Posterior cingulate gyrus (tissue), 11 donors: ENCODE measurements around the gene TAGLN3.

Experiments
- DNase-seq, 10 donors: peaks; one replicate each; pipeline versions ENCODE4 v3.0.0 to v3.0.0-alpha.2; 2020 to 2021; ENCODE audit warnings: mixed read lengths in 3 of 10
- intact Hi-C: fragments of 100-400 bp; cut with DNase I; formaldehyde crosslinking; loops from one replicate; pipeline ENCODE4 v1.15.1; 2023

Gene TAGLN3

GRCh38 chr3:111998636-111999483, at the start of gene TAGLN3:
Gene TAGLN3, plus strand, starts transcription at chr3:111998922. Its CDS starts 501 bp downstream, at chr3:111999423.
- intact Hi-C loops = no loop called here
- peak in 9 of 10 donors; percentile 40 to 95 (median 61) for DNase-seq

- intact Hi-C loops = no loop called here
- no peak for DNase-seq
These were observed 49.0 kb upstream of the TAGLN3 start for GRCh38 chr3:111949712-111950111.

- intact Hi-C loops = no loop called here
- DNase-seq = no peak
These were observed 47.7 kb upstream of the TAGLN3 start for GRCh38 chr3:111951032-111951431.

- intact Hi-C loops = no loop called here
- DNase-seq = no peak
These were observed 46.6 kb upstream of the TAGLN3 start for GRCh38 chr3:111952086-111952485.

- no peak for DNase-seq
- intact Hi-C loops = no loop called here
These were observed 45.8 kb upstream of the TAGLN3 start for GRCh38 chr3:111952866-111953450.

GRCh38 chr3:111954228-111954990, 44.3 kb upstream of the TAGLN3 start:
- no peak for DNase-seq
- intact Hi-C loops = no loop called here

- no peak for DNase-seq
- intact Hi-C loops = no loop called here
These were observed 42.8 kb upstream of the TAGLN3 start for GRCh38 chr3:111955876-111956275.

GRCh38 chr3:111956449-111956848, 42.3 kb upstream of the TAGLN3 start:
- no peak for DNase-seq
- intact Hi-C loops = no loop called here

- intact Hi-C loops = no loop called here
- DNase-seq = no peak
These were observed 41.6 kb upstream of the TAGLN3 start for GRCh38 chr3:111956995-111957734.

- intact Hi-C loops = no loop called here
- no peak for DNase-seq
These were observed 37.1 kb upstream of the TAGLN3 start for GRCh38 chr3:111961461-111962164.

- DNase-seq = no peak
- intact Hi-C loops = no loop called here
These were observed 35.3 kb upstream of the TAGLN3 start for GRCh38 chr3:111963424-111963823.

GRCh38 chr3:111965484-111965883, 33.2 kb upstream of the TAGLN3 start:
- DNase-seq = no peak

GRCh38 chr3:111967068-111967467, 31.7 kb upstream of the TAGLN3 start:
- intact Hi-C loops = loop anchor here (1.0 to 5.0 kb wide), 3 partner anchors 72 to 300 kb away; no protein-coding TSS in a partner anchor
- no peak for DNase-seq

More at GRCh38 chr3:111965484-111965883, 33.2 kb upstream of the TAGLN3 start:
- intact Hi-C loops = loop anchor here (5.0 kb wide), 1 partner anchor 298 kb away; no protein-coding TSS in a partner anchor

GRCh38 chr3:111967651-111968274, 31.0 kb upstream of the TAGLN3 start:
- peak; percentile 58 to 96 (median 84) for DNase-seq

GRCh38 chr3:111968319-111969054, 30.2 kb upstream of the TAGLN3 start:
- intact Hi-C loops = loop anchor here (5.0 kb wide), 1 partner anchor 301 kb away; no protein-coding TSS in a partner anchor
- DNase-seq = no peak

More at GRCh38 chr3:111967651-111968274, 31.0 kb upstream of the TAGLN3 start:
- intact Hi-C loops = loop anchor here (1.0 to 5.0 kb wide), 3 partner anchors 73 to 300 kb away; no protein-coding TSS in a partner anchor

GRCh38 chr3:111970376-111970775, 28.3 kb upstream of the TAGLN3 start:
- intact Hi-C loops = no loop called here
- DNase-seq = no peak

- no peak for DNase-seq
- intact Hi-C loops = no loop called here
These were observed 27.1 kb upstream of the TAGLN3 start for GRCh38 chr3:111971533-111972130.

- DNase-seq = no peak
- intact Hi-C loops = no loop called here
These were observed 25.8 kb upstream of the TAGLN3 start for GRCh38 chr3:111972891-111973290.
